ENCODE measurements around the gene RPL27A.

The RPL27A gene

GRCh38 chr11:8733852-8734251, 51.3 kb downstream of the RPL27A start:
- Histone ChIP-seq H3K4me3 (ENCODE audit: low read length) (no peak overlapping the region), H3K9me3 (ENCODE audit: control insufficient read depth, insufficient read depth, low read length) (no peaks in the 10 kb centered on the region), H3K4me1 (ENCODE audit: control insufficient read depth, low read length) (peaks cover 19% of the 10 kb centered on the region), H3K9me2 (replicated peaks; ENCODE audit: control insufficient read depth, low read length) (no peaks in the 10 kb centered on the region), H3K36me3 (ENCODE audit: control insufficient read depth, low read length) (no peaks in the 10 kb centered on the region), H3K79me2 (ENCODE audit: control insufficient read depth, low read length) (no peaks in the 10 kb centered on the region), H3K4me2 (ENCODE audit: low read length) (no peak overlapping the region), H3K27me3 (ENCODE audit: control insufficient read depth, low read length) (no peaks in the 10 kb centered on the region), H4K20me1 (ENCODE audit: control insufficient read depth, insufficient read depth, low read depth, low read length) (no peaks in the 10 kb centered on the region), H3K27ac (ENCODE audit: low read depth, low read length) (no peak overlapping the region), H3F3A (ENCODE audit: control insufficient read depth, insufficient read depth) (no peaks in the 10 kb centered on the region)
- TF ChIP-seq EZH2phosphoT487 (IDR thresholded peaks at IDR 0.05; ENCODE audit: borderline replicate concordance, low read length) (no peak), CTCF (IDR thresholded peaks at IDR 0.05; ENCODE audit: low read depth, low read length, poor library complexity, severe bottlenecking) (no peak)

- no peaks in the 10 kb centered on the region for H3K27me3 ChIP-seq (ENCODE audit: control insufficient read depth, low read length)
- H3K79me2 ChIP-seq (ENCODE audit: control insufficient read depth, low read length), result no peaks in the 10 kb centered on the region
- H3K36me3 ChIP-seq (ENCODE audit: control insufficient read depth, low read length), result no peaks in the 10 kb centered on the region
- H3K9me2 ChIP-seq (replicated peaks; ENCODE audit: control insufficient read depth, low read length), result no peaks in the 10 kb centered on the region
- H3K9me3 ChIP-seq (ENCODE audit: control insufficient read depth, insufficient read depth, low read length), result no peaks in the 10 kb centered on the region
- no peak for TF ChIP-seq EZH2phosphoT487 (IDR thresholded peaks at IDR 0.05; ENCODE audit: borderline replicate concordance, low read length)
- H3K4me3 ChIP-seq (ENCODE audit: low read length), result no peak overlapping the region
- H3K27ac ChIP-seq (ENCODE audit: low read depth, low read length), result no peak overlapping the region
- H3K4me2 ChIP-seq (ENCODE audit: low read length), result no peak overlapping the region
- no peaks in the 10 kb centered on the region for H3F3A ChIP-seq (ENCODE audit: control insufficient read depth, insufficient read depth)
- no peaks in the 10 kb centered on the region for H4K20me1 ChIP-seq (ENCODE audit: control insufficient read depth, insufficient read depth, low read depth, low read length)
- peaks cover 19% of the 10 kb centered on the region for H3K4me1 ChIP-seq (ENCODE audit: control insufficient read depth, low read length)
Observed at GRCh38 chr11:8735094-8735493, 52.5 kb downstream of the RPL27A start.

- Histone ChIP-seq H3K4me3 (ENCODE audit: low read length) (no peak overlapping the region), H3F3A (ENCODE audit: control insufficient read depth, insufficient read depth) (no peaks in the 10 kb centered on the region), H3K4me1 (ENCODE audit: control insufficient read depth, low read length) (no peaks in the 10 kb centered on the region), H3K27me3 (ENCODE audit: control insufficient read depth, low read length) (0 out of 2 replicates have a peak, but pooled peaks cover 2% of the 10 kb centered on the region), H3K9me2 (replicated peaks; ENCODE audit: control insufficient read depth, low read length) (no peaks in the 10 kb centered on the region), H3K9me3 (ENCODE audit: control insufficient read depth, insufficient read depth, low read length) (no peaks in the 10 kb centered on the region), H4K20me1 (ENCODE audit: control insufficient read depth, insufficient read depth, low read depth, low read length) (no peaks in the 10 kb centered on the region), H3K79me2 (ENCODE audit: control insufficient read depth, low read length) (no peaks in the 10 kb centered on the region), H3K36me3 (ENCODE audit: control insufficient read depth, low read length) (no peaks in the 10 kb centered on the region), H3K4me2 (ENCODE audit: low read length) (no peak overlapping the region), H3K27ac (ENCODE audit: low read depth, low read length) (no peak overlapping the region)
- no peak for TF ChIP-seq EZH2phosphoT487 (IDR thresholded peaks at IDR 0.05; ENCODE audit: borderline replicate concordance, low read length)
- TF ChIP-seq CTCF (IDR thresholded peaks at IDR 0.05; ENCODE audit: low read depth, low read length, poor library complexity, severe bottlenecking), result no peak
Observed at GRCh38 chr11:8739309-8739793, 56.8 kb downstream of the RPL27A start.
